SK-N-SH treated with all-trans-retinoic acid at 6 μM for 48 hours (cell line): ENCODE results near the gene RBPMS2.

Experiments
- ARNTL ChIP-seq: fragments of 450-650 bp; formaldehyde crosslinking; IDR thresholded peaks from 2 replicates; pipeline ENCODE4 v1.5.0; 2020; ENCODE audit warnings: low read depth, mild to moderate bottlenecking, moderate library complexity, borderline replicate concordance
- BACH2 ChIP-seq: fragments of 250-450 bp; sonication (Bioruptor Pico); IDR thresholded peaks from 2 replicates; pipeline ENCODE4 v1.9.0; 2021; ENCODE audit warnings: mild to moderate bottlenecking, borderline replicate concordance
- CSDC2 ChIP-seq: fragments of 250-450 bp; sonication (Bioruptor Pico); IDR thresholded peaks from 2 replicates; pipeline ENCODE4 v1.5.0; 2020; ENCODE audit warnings: mild to moderate bottlenecking, moderate library complexity
- GLIS3 ChIP-seq: fragments of 250-450 bp; sonication (Bioruptor Pico); IDR thresholded peaks from 2 replicates; pipeline ENCODE4 v1.5.0; 2020; ENCODE audit warnings: mild to moderate bottlenecking, moderate library complexity
- ISL1 ChIP-seq: fragments of 250-450 bp; sonication (Bioruptor Pico); IDR thresholded peaks from 2 replicates; pipeline ENCODE4 v2.1.2; 2022; ENCODE audit warnings: mild to moderate bottlenecking, moderate library complexity
- OSR1 ChIP-seq: fragments of 250-450 bp; sonication (Bioruptor Pico); IDR thresholded peaks from 2 replicates; pipeline ENCODE4 v1.8.0; 2022; ENCODE audit warnings: moderate library complexity, mild to moderate bottlenecking, inconsistent platforms
- ZFP30 ChIP-seq: fragments of 450-650 bp; formaldehyde crosslinking; IDR thresholded peaks from 2 replicates; pipeline ENCODE4 v1.5.0; 2022; ENCODE audit warnings: mild to moderate bottlenecking, moderate library complexity
- ZNF565 ChIP-seq: fragments of 450-650 bp; formaldehyde crosslinking; conservative IDR thresholded peaks from 2 replicates; pipeline ENCODE4 v1.5.0; 2020; ENCODE audit warnings: low read depth, mild to moderate bottlenecking, moderate library complexity
- ZNF70 ChIP-seq: fragments of 450-650 bp; formaldehyde crosslinking; IDR thresholded peaks from 2 replicates; pipeline ENCODE4 v1.5.0; 2020; ENCODE audit warnings: mild to moderate bottlenecking, moderate library complexity
- ZNF8 ChIP-seq: fragments of 450-650 bp; formaldehyde crosslinking; IDR thresholded peaks from 2 replicates; pipeline ENCODE4 v1.5.0; 2020; ENCODE audit warnings: mild to moderate bottlenecking, moderate library complexity
- TF ChIP-seq, protein P1 (sequence below): fragments of 250-450 bp; sonication (Bioruptor Pico); IDR thresholded peaks from 2 replicates; pipeline ENCODE4 v1.5.1; 2020; ENCODE audit warnings: low read depth, mild to moderate bottlenecking, moderate library complexity
- TF ChIP-seq, protein P2 (sequence below): fragments of 250-450 bp; sonication (Bioruptor Pico); IDR thresholded peaks from 2 replicates; pipeline ENCODE4 v1.8.0; 2020; ENCODE audit warnings: mild to moderate bottlenecking, moderate library complexity, borderline replicate concordance

DNA sequence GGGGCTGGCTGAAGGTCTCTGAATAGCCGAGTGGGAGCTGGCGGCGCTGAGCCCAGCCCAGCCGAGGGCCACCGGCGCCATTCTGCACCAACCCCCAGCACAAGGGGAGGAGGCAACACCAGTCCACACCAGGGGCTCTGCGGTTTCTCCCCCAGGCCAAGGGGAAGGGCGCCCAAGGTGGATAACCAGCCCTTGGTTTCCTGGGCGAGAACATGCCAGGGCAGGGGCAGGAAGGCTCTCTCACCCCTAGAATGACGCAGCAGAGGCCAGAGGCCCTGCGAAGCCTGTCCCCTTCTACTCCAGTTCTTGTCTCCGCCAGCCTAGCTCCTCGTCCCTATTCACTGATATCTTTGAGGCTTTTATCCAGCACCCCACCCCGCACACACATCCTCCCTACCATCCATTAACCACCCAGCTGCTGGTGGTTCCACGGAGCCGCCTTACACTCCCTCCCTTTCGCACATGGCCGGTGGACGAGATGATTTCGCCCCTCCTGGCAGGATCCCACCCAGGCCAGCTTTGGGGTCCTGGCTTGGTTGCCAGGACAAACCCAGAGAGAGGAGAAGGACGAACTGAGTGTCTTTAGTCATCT is 1.3 kb downstream of the RBPMS2 start:
- no peak for TF ChIP-seq ZNF565 (CRISPR knock-in tag)
- no peak for TF ChIP-seq BACH2 (CRISPR knock-in tag)
- TF ChIP-seq, protein P1, sequence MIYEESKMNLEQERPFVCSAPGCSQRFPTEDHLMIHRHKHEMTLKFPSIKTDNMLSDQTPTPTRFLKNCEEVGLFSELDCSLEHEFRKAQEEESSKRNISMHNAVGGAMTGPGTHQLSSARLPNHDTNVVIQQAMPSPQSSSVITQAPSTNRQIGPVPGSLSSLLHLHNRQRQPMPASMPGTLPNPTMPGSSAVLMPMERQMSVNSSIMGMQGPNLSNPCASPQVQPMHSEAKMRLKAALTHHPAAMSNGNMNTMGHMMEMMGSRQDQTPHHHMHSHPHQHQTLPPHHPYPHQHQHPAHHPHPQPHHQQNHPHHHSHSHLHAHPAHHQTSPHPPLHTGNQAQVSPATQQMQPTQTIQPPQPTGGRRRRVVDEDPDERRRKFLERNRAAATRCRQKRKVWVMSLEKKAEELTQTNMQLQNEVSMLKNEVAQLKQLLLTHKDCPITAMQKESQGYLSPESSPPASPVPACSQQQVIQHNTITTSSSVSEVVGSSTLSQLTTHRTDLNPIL (CRISPR knock-in tag) = no peak
- TF ChIP-seq ISL1 = no peak
- no peak for TF ChIP-seq ZNF70 (CRISPR knock-in tag)
- TF ChIP-seq ARNTL (CRISPR knock-in tag) = no peak
- TF ChIP-seq ZNF8 (CRISPR knock-in tag) = no peak
- TF ChIP-seq, protein P2, sequence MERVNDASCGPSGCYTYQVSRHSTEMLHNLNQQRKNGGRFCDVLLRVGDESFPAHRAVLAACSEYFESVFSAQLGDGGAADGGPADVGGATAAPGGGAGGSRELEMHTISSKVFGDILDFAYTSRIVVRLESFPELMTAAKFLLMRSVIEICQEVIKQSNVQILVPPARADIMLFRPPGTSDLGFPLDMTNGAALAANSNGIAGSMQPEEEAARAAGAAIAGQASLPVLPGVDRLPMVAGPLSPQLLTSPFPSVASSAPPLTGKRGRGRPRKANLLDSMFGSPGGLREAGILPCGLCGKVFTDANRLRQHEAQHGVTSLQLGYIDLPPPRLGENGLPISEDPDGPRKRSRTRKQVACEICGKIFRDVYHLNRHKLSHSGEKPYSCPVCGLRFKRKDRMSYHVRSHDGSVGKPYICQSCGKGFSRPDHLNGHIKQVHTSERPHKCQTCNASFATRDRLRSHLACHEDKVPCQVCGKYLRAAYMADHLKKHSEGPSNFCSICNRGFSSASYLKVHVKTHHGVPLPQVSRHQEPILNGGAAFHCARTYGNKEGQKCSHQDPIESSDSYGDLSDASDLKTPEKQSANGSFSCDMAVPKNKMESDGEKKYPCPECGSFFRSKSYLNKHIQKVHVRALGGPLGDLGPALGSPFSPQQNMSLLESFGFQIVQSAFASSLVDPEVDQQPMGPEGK = no peak
- no peak for TF ChIP-seq ZFP30 (CRISPR knock-in tag)
- no peak for TF ChIP-seq CSDC2 (CRISPR knock-in tag)
- TF ChIP-seq OSR1 (CRISPR knock-in tag) = no peak
- no peak for TF ChIP-seq GLIS3 (CRISPR knock-in tag)
